Measurements from ENCODE around the gene LRRC8B. TPM values are rescaled to one million over a fixed set of nuclear protein-coding genes. Genes with fewer than 3 reads are reported as not detected.
A peak's percentile ranks its signal among the peaks of the same experiment; 100 is the strongest.

LRRC8B gene
- polyA plus RNA-seq, 2 of the 4 experiments (the other 2 are of a cell fraction), result 3.2 to 10.3 TPM

DNA sequence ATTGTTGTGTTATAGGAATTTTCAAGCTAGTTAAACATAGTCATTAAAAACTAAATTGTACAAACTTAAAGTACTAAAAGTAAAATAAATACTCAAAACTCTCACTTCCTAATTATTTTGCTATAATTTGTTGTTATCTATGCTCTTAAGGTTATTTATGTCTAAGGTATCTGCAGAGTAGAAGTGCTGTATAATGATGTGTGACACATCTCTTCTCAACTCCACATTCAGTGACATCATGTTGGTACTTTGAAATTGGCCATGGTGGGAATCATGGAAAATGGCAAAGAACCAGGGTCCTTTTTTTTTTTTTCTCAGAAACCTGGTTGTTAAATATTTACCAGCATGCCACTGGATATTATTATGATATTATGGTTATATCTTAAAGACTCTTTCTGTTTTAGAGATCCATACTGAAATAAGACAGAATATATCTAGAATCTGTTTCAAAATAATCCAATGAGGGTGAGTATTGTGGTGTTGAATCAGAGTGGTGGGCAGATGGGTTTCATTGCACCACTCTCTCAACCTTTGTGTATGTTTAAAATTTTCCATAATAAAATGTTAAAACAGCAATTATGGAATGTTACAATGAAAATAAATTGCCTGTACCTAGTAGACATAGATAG, 22.4 kb downstream of the LRRC8B start:
- no peak for ATAC-seq
- Histone ChIP-seq H3K4me3 (no peak overlapping the region), H3K4me2 (peak overlapping the region; percentile 7; the same call in 1 of the 3 replicates), H3K4me1 (peaks cover 33% of the 10 kb centered on the region), H3K27ac (no peak overlapping the region), H3K9me3 (no peaks in the 10 kb centered on the region)
- TF ChIP-seq HOXA7 (CRISPR knock-in tag; IDR thresholded peaks at IDR 0.05) (no peak), EHF (CRISPR knock-in tag; IDR thresholded peaks at IDR 0.05) (no peak), NFE2L2 (conservative IDR thresholded peaks at IDR 0.05; ENCODE audit: low read length) (no peak), NPAS2 (CRISPR knock-in tag; IDR thresholded peaks at IDR 0.05; ENCODE audit: borderline replicate concordance) (no peak), RNF2 (IDR thresholded peaks at IDR 0.05; ENCODE audit: borderline replicate concordance, low read depth) (no peak), RFX5 (IDR thresholded peaks at IDR 0.05) (no peak)
- DNase-seq (ENCODE audit: low read depth in 1 of 2, low spot score in 1 of 2), result no peak
- FAIRE-seq, result no peak
- POLR2A ChIA-PET, result interaction anchor here (0.7 kb wide), 1 partner anchor 863 kb away, joined by 3 read pairs; the partner anchor contains the start of gene PKN2
- CTCF ChIA-PET, result no interaction called here

DNA sequence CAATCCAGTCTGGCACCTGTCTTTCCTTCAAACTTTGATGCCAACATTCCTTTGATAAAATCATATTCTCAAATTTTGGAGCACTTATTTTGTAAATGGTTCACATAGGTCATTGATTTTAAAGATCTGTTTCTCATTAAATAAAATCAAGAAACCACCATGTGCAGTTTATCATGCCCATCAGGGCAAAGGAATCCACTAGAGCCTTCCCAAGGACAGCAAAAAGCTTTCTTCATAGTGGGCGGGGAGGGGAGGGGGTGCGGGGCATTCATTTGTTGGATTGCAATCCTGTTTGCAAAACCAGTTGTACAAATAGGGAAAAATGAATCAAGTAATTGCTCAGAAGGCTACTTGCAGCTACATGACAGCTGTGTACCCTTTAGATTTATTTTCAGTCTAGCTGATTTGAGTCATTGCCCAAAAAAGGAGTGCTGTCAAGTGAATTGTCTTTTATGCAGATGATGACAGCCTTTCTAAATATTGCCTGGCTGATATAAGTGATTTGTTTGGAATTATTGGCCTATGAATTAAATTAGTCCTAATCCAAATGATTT, 23.0 kb downstream of the LRRC8B start:
- H3K4me2 ChIP-seq, result peak overlapping the region; percentile 7; the same call in 1 of the 3 replicates
- 20% methylated on average over 1 of the region's 2 CpGs for WGBS (ENCODE audit: missing lambda C conversion rate)
- no peaks in the 10 kb centered on the region for H3K9me3 ChIP-seq
- no peak overlapping the region for H3K4me3 ChIP-seq
- no peak overlapping the region for H3K27ac ChIP-seq
- ChIA-PET CTCF (no interaction called here), POLR2A (interaction anchor here (0.7 kb wide), 2 partner anchors 23 to 864 kb away, joined by 3 read pairs; partner anchors contain the start of genes LRRC8B and PKN2)
- H3K4me1 ChIP-seq, result peaks cover 38% of the 10 kb centered on the region
- FAIRE-seq (no peak), ATAC-seq (peak in 1 of 2 experiments; percentile 41; a peak in 3 of 6 replicates), DNase-seq (ENCODE audit: low read depth in 1 of 2, low spot score in 1 of 2) (peak in 1 of 2 experiments; percentile 43)
- TF ChIP-seq, protein P1, sequence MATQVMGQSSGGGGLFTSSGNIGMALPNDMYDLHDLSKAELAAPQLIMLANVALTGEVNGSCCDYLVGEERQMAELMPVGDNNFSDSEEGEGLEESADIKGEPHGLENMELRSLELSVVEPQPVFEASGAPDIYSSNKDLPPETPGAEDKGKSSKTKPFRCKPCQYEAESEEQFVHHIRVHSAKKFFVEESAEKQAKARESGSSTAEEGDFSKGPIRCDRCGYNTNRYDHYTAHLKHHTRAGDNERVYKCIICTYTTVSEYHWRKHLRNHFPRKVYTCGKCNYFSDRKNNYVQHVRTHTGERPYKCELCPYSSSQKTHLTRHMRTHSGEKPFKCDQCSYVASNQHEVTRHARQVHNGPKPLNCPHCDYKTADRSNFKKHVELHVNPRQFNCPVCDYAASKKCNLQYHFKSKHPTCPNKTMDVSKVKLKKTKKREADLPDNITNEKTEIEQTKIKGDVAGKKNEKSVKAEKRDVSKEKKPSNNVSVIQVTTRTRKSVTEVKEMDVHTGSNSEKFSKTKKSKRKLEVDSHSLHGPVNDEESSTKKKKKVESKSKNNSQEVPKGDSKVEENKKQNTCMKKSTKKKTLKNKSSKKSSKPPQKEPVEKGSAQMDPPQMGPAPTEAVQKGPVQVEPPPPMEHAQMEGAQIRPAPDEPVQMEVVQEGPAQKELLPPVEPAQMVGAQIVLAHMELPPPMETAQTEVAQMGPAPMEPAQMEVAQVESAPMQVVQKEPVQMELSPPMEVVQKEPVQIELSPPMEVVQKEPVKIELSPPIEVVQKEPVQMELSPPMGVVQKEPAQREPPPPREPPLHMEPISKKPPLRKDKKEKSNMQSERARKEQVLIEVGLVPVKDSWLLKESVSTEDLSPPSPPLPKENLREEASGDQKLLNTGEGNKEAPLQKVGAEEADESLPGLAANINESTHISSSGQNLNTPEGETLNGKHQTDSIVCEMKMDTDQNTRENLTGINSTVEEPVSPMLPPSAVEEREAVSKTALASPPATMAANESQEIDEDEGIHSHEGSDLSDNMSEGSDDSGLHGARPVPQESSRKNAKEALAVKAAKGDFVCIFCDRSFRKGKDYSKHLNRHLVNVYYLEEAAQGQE (IDR thresholded peaks at IDR 0.05), result no peak
- TF ChIP-seq POLR2A (IDR thresholded peaks at IDR 0.05; ENCODE audit: low read length), result no peak
- TF ChIP-seq, protein P2, sequence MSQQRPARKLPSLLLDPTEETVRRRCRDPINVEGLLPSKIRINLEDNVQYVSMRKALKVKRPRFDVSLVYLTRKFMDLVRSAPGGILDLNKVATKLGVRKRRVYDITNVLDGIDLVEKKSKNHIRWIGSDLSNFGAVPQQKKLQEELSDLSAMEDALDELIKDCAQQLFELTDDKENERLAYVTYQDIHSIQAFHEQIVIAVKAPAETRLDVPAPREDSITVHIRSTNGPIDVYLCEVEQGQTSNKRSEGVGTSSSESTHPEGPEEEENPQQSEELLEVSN (IDR thresholded peaks at IDR 0.05; ENCODE audit: borderline replicate concordance, low read depth), result no peak
- TF ChIP-seq TFCP2L1 (CRISPR knock-in tag; IDR thresholded peaks at IDR 0.05), result no peak
- TF ChIP-seq FOSB (CRISPR knock-in tag; IDR thresholded peaks at IDR 0.05), result no peak
- no peak for TF ChIP-seq CHD4 (IDR thresholded peaks at IDR 0.05; ENCODE audit: borderline replicate concordance)
- TF ChIP-seq FOSL2 (IDR thresholded peaks at IDR 0.05), result no peak
- TF ChIP-seq FOSL2 (CRISPR knock-in tag; IDR thresholded peaks at IDR 0.05), result no peak
- TF ChIP-seq, protein P3, sequence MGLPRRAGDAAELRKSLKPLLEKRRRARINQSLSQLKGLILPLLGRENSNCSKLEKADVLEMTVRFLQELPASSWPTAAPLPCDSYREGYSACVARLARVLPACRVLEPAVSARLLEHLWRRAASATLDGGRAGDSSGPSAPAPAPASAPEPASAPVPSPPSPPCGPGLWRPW (IDR thresholded peaks at IDR 0.05), result no peak
- no peak for TF ChIP-seq RFX5 (IDR thresholded peaks at IDR 0.05)
- no peak for TF ChIP-seq HOXB5 (CRISPR knock-in tag; IDR thresholded peaks at IDR 0.05)
- TF ChIP-seq ZNF302 (CRISPR knock-in tag; IDR thresholded peaks at IDR 0.05), result no peak
- TF ChIP-seq ZC3H11A (IDR thresholded peaks at IDR 0.05), result no peak
- TF ChIP-seq, protein P4, sequence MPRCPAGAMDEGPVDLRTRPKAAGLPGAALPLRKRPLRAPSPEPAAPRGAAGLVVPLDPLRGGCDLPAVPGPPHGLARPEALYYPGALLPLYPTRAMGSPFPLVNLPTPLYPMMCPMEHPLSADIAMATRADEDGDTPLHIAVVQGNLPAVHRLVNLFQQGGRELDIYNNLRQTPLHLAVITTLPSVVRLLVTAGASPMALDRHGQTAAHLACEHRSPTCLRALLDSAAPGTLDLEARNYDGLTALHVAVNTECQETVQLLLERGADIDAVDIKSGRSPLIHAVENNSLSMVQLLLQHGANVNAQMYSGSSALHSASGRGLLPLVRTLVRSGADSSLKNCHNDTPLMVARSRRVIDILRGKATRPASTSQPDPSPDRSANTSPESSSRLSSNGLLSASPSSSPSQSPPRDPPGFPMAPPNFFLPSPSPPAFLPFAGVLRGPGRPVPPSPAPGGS (IDR thresholded peaks at IDR 0.05), result no peak
- TF ChIP-seq BHLHE40 (IDR thresholded peaks at IDR 0.05; ENCODE audit: low read depth, low read length), result no peak
- TF ChIP-seq NR3C1 (IDR thresholded peaks at IDR 0.05), result no peak
- no peak for TF ChIP-seq MAFK (IDR thresholded peaks at IDR 0.05; ENCODE audit: partially characterized antibody)
- TF ChIP-seq JUN (IDR thresholded peaks at IDR 0.05), result no peak
- TF ChIP-seq, protein P5, sequence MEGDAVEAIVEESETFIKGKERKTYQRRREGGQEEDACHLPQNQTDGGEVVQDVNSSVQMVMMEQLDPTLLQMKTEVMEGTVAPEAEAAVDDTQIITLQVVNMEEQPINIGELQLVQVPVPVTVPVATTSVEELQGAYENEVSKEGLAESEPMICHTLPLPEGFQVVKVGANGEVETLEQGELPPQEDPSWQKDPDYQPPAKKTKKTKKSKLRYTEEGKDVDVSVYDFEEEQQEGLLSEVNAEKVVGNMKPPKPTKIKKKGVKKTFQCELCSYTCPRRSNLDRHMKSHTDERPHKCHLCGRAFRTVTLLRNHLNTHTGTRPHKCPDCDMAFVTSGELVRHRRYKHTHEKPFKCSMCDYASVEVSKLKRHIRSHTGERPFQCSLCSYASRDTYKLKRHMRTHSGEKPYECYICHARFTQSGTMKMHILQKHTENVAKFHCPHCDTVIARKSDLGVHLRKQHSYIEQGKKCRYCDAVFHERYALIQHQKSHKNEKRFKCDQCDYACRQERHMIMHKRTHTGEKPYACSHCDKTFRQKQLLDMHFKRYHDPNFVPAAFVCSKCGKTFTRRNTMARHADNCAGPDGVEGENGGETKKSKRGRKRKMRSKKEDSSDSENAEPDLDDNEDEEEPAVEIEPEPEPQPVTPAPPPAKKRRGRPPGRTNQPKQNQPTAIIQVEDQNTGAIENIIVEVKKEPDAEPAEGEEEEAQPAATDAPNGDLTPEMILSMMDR (IDR thresholded peaks at IDR 0.05), result no peak
- TF ChIP-seq JUNB (IDR thresholded peaks at IDR 0.05), result no peak

Measured in A549 (cell line).